Breast epithelium (tissue), 4 donors: ENCODE measurements around the gene FNDC11. TPM values are rescaled to one million over a fixed set of nuclear protein-coding genes. Genes with fewer than 3 reads are reported as not detected.
"Not testable (repeated sequence)": the region's sequence is repeated elsewhere in the genome, so short reads cannot be mapped to it uniquely, and the experiment has no call there.

Experiments used
- DNase-seq, 2 donors: peaks; one replicate each; pipeline ENCODE4 v3.0.0-alpha.2; 2019; ENCODE audit warnings: low spot score in 2 of 2
- H3K27ac ChIP-seq, 2 donors: fragments of 200-600 bp; sonication (generic) in 1 of 2; one replicate each; pipeline ENCODE4 v1.5.1; 2016 to 2019; ENCODE audit warnings: mild to moderate bottlenecking in 1 of 2
- H3K27me3 ChIP-seq, 2 donors: fragments of 200-600 bp; sonication (generic) in 1 of 2; one replicate each; pipeline versions ENCODE4 v1.5.1 to v1.6.0; 2017 to 2019; ENCODE audit warnings: control low read depth in 1 of 2, mild to moderate bottlenecking in 1 of 2
- H3K36me3 ChIP-seq: fragments of 200-600 bp; one replicate; pipeline ENCODE4 v1.5.1; 2019
- H3K4me1 ChIP-seq, 2 donors: fragments of 200-600 bp; sonication (generic); one replicate each; pipeline ENCODE4 v1.5.1; 2016 to 2019; ENCODE audit warnings: control low read depth in 1 of 2
- H3K4me3 ChIP-seq, 3 donors: fragments of 200-600 bp; sonication (generic); 1 replicate in 2 of 3; 2 replicates in 1 of 3; pipeline ENCODE4 v1.5.1; 2016 to 2019; ENCODE audit warnings: mild to moderate bottlenecking in 3 of 3, moderate library complexity in 2 of 3
- H3K9me3 ChIP-seq, 2 donors: fragments of 200-600 bp; sonication (generic) in 1 of 2; one replicate each; pipeline ENCODE4 v1.5.1; 2016 to 2019; ENCODE audit warnings: control low read depth in 1 of 2
- POLR2A ChIP-seq: fragments of 450-650 bp; IDR thresholded peaks from one replicate; pipeline ENCODE4 v1.6.1; 2016; ENCODE audit warnings: antibody characterized with exemption, mild to moderate bottlenecking, moderate library complexity
- POLR2AphosphoS5 ChIP-seq, 3 donors: sonication (generic); formaldehyde crosslinking; IDR thresholded peaks; one replicate each; pipeline ENCODE4 v1.6.1; 2017; ENCODE audit warnings: antibody characterized with exemption in 3 of 3
- intact Hi-C: fragments of 100-400 bp; cut with DNase I; formaldehyde crosslinking; loops from one replicate; pipeline ENCODE4 v1.15.1; 2023; ENCODE audit warnings: low total_unique reads
- total RNA-seq, 3 donors: library from RNA; depleted of rRNA; stranded (reverse); fragments of >200 nt; gene quantifications; one replicate each; pipeline ENCODE4 v1.1.0, GENCODE V29; 2016
- TF ChIP-seq, protein P1 (sequence below), 3 donors: fragments of 450-650 bp; IDR thresholded peaks; one replicate each; pipeline ENCODE4 v1.5.1; 2016 to 2017; ENCODE audit warnings: antibody characterized with exemption in 3 of 3, mild to moderate bottlenecking in 3 of 3, moderate library complexity in 3 of 3

The FNDC11 gene
- total RNA-seq, 3 donors from 2014 or later: 0.29 to 0.33 (median 0.32) TPM

DNA sequence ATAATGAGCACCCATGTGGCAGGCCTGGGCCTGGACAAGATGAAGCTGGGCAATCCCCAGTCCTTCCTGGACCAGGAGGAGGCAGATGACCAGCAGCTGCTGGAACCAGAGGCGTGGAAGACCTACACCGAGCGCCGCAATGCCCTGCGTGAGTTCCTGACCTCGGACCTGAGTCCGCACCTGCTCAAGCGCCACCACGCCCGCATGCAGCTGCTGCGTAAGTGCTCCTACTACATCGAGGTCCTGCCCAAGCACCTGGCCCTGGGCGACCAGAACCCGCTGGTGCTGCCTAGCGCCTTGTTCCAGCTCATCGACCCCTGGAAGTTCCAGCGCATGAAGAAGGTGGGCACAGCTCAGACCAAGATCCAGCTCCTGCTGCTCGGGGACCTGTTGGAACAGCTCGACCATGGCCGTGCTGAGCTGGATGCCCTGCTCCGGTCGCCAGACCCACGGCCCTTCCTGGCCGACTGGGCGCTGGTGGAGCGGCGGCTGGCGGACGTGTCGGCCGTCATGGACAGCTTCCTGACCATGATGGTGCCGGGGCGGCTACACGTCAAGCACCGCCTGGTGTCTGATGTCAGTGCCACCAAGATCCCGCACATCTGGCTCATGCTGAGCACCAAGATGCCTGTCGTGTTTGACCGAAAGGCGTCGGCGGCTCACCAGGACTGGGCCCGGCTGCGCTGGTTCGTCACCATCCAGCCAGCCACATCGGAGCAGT, 1.9 kb downstream of the FNDC11 start:
- H3K36me3 ChIP-seq: no peaks in the 10 kb centered on the region
- H3K4me3 ChIP-seq: no peak overlapping the region
- H3K27me3 ChIP-seq: no peaks in the 10 kb centered on the region
- intact Hi-C loops: no loop called here
- H3K9me3 ChIP-seq: no peaks in the 10 kb centered on the region
- TF ChIP-seq POLR2AphosphoS5 (IDR thresholded peaks at IDR 0.05): no peak
- no peak for TF ChIP-seq POLR2A
- TF ChIP-seq, protein P1, sequence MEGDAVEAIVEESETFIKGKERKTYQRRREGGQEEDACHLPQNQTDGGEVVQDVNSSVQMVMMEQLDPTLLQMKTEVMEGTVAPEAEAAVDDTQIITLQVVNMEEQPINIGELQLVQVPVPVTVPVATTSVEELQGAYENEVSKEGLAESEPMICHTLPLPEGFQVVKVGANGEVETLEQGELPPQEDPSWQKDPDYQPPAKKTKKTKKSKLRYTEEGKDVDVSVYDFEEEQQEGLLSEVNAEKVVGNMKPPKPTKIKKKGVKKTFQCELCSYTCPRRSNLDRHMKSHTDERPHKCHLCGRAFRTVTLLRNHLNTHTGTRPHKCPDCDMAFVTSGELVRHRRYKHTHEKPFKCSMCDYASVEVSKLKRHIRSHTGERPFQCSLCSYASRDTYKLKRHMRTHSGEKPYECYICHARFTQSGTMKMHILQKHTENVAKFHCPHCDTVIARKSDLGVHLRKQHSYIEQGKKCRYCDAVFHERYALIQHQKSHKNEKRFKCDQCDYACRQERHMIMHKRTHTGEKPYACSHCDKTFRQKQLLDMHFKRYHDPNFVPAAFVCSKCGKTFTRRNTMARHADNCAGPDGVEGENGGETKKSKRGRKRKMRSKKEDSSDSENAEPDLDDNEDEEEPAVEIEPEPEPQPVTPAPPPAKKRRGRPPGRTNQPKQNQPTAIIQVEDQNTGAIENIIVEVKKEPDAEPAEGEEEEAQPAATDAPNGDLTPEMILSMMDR (IDR thresholded peaks at IDR 0.05): no peak
- no peak for DNase-seq
- no peak overlapping the region for H3K27ac ChIP-seq
- H3K4me1 ChIP-seq: peaks cover 0 to 5% of the 10 kb centered on the region in 2 donors

DNA sequence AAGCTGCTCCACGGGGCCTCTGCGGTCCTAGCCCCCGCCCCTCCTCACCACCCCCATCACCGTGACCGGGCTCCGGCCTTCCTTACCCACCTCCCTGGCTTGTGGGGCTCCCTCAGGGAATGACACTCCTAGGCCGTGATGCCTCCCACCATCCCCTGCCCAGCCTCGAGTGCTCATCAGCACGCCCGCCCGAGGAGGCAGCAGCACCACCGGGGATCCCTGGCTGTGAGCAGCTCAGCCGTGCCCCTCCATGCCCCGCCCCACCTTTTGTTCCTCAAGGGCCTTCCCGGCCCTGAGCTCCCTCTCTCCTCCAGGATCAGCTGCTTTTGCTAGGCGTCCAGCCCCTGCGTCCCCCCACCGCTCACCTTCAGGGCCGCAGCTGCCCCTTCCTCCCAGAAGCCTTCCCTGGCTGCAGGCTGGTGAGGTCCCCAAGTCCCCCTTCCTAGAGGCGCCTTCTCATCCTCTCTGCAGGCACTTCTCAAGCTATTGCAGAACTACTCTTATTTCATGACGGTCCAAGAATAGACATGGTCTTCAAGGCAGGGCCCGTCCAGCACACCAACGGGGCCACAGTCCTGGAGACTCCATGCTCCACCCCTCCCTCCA, 3.0 kb downstream of the FNDC11 start:
- no peak for DNase-seq
- TF ChIP-seq POLR2A: no peak
- TF ChIP-seq POLR2AphosphoS5 (IDR thresholded peaks at IDR 0.05): no peak
- TF ChIP-seq, protein P1 (IDR thresholded peaks at IDR 0.05): no peak
- Histone ChIP-seq H3K27me3 (no peaks in the 10 kb centered on the region), H3K9me3 (no peaks in the 10 kb centered on the region), H3K27ac (no peak overlapping the region), H3K4me3 (no peak overlapping the region), H3K36me3 (no peaks in the 10 kb centered on the region), H3K4me1 (peaks cover 0 to 5% of the 10 kb centered on the region in 2 donors)
- intact Hi-C loops: no loop called here

DNA sequence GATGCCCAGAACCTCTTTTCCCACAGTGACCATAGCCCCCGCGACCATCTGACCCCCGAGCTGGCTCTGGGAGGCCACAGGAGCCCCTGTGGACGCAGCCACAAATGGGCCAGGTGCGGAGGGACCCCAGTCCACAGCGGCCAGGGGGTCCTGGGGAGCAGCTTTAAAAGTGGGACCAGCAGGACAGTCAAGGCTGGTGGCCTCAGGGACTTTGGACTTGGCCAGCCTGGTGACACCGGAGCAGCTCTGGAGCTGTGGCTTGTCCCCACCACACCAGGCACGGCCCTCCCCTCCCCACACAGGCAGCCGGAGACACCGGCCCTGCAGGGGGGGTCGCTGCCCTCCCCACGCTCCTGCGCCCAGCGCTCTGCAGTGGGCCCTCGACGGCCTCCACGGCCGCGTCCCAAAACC, 3.5 kb downstream of the FNDC11 start:
- TF ChIP-seq POLR2A (no peak), POLR2AphosphoS5 (IDR thresholded peaks at IDR 0.05) (no peak)
- TF ChIP-seq, protein P1 (IDR thresholded peaks at IDR 0.05): no peak
- no peaks in the 10 kb centered on the region for H3K36me3 ChIP-seq
- H3K27me3 ChIP-seq: no peaks in the 10 kb centered on the region
- H3K4me3 ChIP-seq: no peak overlapping the region
- no peak overlapping the region for H3K27ac ChIP-seq
- H3K4me1 ChIP-seq: peaks cover 0 to 5% of the 10 kb centered on the region in 2 donors
- H3K9me3 ChIP-seq: no peaks in the 10 kb centered on the region
- DNase-seq: no peak
- intact Hi-C loops: no loop called here

DNA sequence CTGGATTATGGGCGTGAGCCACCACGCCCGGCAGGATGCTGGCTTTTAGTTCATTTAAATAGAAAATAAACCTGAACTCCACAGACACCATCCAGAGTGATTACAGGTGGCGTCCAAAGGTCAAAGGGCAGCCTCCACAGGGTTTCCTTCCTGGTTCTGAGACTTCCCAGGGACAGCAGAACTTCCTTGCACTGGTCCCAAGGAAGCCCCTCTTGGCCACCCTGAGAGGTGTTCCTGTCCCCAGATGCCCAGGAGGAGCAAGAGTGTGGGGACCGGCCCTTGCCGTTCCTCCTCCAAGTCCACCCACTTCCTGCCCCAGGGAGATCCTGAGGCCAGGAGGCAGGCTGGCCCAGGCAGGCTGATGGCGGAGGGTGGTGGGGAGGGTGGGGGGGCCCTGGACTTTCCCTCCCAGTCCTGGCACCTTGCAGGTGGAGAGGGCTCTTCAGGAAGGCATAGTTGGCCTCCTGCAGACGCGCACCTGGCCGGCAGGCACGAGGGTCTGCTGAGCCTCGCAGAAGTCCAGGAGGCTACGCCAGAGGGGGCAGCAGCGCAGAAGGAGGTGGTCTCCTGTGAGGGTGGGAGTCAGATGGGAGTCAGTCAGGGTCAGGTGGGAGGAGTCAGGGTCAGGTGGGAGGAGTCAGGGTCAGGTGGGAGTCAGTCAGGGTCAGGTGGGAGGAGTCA, 5.0 kb downstream of the FNDC11 start:
- Histone ChIP-seq H3K36me3 (peaks cover 8% of the 10 kb centered on the region), H3K9me3 (no peaks in the 10 kb centered on the region), H3K4me3 (no peak overlapping the region), H3K27me3 (no peaks in the 10 kb centered on the region), H3K27ac (no peak overlapping the region), H3K4me1 (peaks cover 0 to 4% of the 10 kb centered on the region in 2 donors)
- intact Hi-C loops: no loop called here
- DNase-seq: no peak
- TF ChIP-seq POLR2AphosphoS5 (IDR thresholded peaks at IDR 0.05): no peak
- no peak for TF ChIP-seq POLR2A
- TF ChIP-seq, protein P1 (IDR thresholded peaks at IDR 0.05): no peak

DNA sequence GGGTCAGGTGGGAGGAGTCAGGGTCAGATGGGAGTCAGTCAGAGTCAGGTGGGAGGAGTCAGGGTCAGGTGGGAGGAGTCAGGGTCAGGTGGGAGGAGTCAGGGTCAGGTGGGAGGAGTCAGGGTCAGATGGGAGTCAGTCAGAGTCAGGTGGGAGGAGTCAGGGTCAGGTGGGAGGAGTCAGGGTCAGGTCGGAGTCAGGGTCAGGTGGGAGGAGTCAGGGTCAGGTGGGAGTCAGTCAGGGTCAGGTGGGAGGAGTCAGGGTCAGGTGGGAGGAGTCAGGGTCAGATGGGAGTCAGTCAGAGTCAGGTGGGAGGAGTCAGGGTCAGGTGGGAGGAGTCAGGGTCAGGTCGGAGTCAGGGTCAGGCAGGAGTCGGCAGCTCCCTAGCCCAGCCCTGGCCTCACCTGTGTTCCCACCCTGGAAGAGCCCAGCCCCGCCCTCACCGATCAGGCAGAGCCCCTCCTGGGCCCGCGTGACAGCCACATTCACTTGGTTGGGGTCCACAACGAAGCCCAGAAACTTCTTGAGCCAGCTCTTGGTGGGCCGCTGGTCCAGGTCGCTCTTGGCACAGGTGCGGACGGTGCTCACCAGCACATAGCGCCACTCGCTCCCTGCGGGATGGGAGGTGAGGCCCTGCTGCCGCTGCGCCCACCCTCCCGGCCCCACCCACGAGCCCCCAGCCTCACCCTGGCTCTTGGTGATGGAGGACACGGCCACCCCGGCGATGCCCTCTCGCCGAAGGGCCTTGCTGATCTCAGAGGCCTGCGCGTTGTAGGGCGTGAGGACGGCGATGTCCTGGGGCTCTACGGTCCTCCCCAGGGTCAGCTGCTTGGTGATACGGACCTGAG, 5.8 kb downstream of the FNDC11 start:
- H3K36me3 ChIP-seq: peaks cover 11% of the 10 kb centered on the region
- H3K4me1 ChIP-seq, H3K9me3 ChIP-seq, H3K27me3 ChIP-seq, DNase-seq, H3K27ac ChIP-seq, intact Hi-C loops, H3K4me3 ChIP-seq: not testable (repeated sequence)
